Karpas-422 (cell line): Measurements from ENCODE around the gene NCKAP5. TPM values are rescaled to one million over a fixed set of nuclear protein-coding genes. Genes with fewer than 3 reads are reported as not detected.

Experiments used
- DNase-seq: peaks from one replicate; pipeline ENCODE4 v3.0.0-alpha.2; 2015
- H2AFZ ChIP-seq: fragments of 200-600 bp; sonication (generic); 2 replicates; pipeline ENCODE4 v1.6.1; 2014; ENCODE audit warnings: antibody characterized with exemption, low read length, mixed read lengths
- H3K27ac ChIP-seq: fragments of 200-600 bp; sonication (generic); 2 replicates; pipeline ENCODE4 v1.5.1; 2014; ENCODE audit warnings: mild to moderate bottlenecking, low read length, moderate library complexity
- H3K27me3 ChIP-seq: fragments of 200-600 bp; sonication (generic); 2 replicates; pipeline ENCODE4 v1.6.1; 2014; ENCODE audit warnings: low read length, mixed read lengths
- H3K36me3 ChIP-seq: fragments of 200-600 bp; sonication (generic); 2 replicates; pipeline ENCODE4 v1.6.1; 2014; ENCODE audit warnings: low read length, mixed read lengths; ENCODE audit not compliant: insufficient read depth
- H3K4me1 ChIP-seq: fragments of 200-600 bp; sonication (generic); 2 replicates; pipeline ENCODE4 v1.6.1; 2014; ENCODE audit warnings: mild to moderate bottlenecking, low read length, mixed read lengths
- H3K4me2 ChIP-seq: fragments of 200-600 bp; sonication (generic); 2 replicates; pipeline ENCODE4 v1.6.1; 2014; ENCODE audit warnings: low read length, low read depth, mild to moderate bottlenecking; ENCODE audit not compliant: poor library complexity, severe bottlenecking
- H3K4me3 ChIP-seq: fragments of 200-600 bp; sonication (generic); 2 replicates; pipeline ENCODE4 v1.5.1; 2014; ENCODE audit warnings: mild to moderate bottlenecking, antibody characterized with exemption, low read length, mixed read lengths
- H3K79me2 ChIP-seq: fragments of 200-600 bp; sonication (generic); 2 replicates; pipeline ENCODE4 v1.6.1; 2014; ENCODE audit warnings: mild to moderate bottlenecking, low read length, mixed read lengths
- H3K9ac ChIP-seq: fragments of 200-600 bp; sonication (generic); 2 replicates; pipeline ENCODE4 v1.6.0; 2014; ENCODE audit warnings: low read length
- H3K9me2 ChIP-seq: fragments of 200-600 bp; sonication (generic), shearing (Covaris generic); replicated peaks from 2 replicates; pipeline ENCODE4 v1.6.0; 2014; ENCODE audit warnings: mild to moderate bottlenecking, low read length, moderate library complexity; ENCODE audit not compliant: insufficient read depth
- H3K9me3 ChIP-seq: fragments of 300-700, 200-600 bp; sonication (generic); 2 replicates; pipeline ENCODE4 v1.6.1; 2014; ENCODE audit warnings: low read length, mixed read lengths
- H4K20me1 ChIP-seq: fragments of 200-600 bp; sonication (generic); 2 replicates; pipeline ENCODE4 v1.6.1; 2014; ENCODE audit warnings: mild to moderate bottlenecking, antibody characterized with exemption, low read length, low read depth; ENCODE audit not compliant: insufficient read depth
- total RNA-seq: library from RNA; depleted of rRNA; stranded (reverse); fragments of >200 nt; shearing (Covaris generic); gene quantifications from 2 replicates; pipeline ENCODE4 v1.2.3, GENCODE V29; 2014; ENCODE audit warnings: low replicate concordance

The NCKAP5 gene
- total RNA-seq, 1 experiment from 2014 or later, result not detected

DNA sequence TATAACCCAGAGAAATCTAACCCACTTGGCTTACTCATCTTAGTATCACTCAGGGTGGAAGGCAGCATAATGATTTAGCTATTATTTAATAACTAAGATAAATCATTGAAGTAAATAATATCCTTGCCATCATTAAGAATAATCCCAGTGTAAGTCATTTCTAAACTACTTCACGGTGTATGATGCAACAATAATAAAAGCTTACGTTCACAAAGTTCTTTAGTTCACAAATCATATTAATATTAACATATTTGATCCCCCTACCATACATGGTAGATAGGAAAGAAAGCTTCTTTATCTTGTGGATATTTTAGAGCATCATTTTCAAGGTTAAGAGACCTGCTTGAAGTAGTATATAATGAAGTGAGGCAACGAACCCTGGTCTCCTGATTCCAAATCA, 401.0 kb downstream of the NCKAP5 start:
- Histone ChIP-seq H3K9me2 (no peaks in the 10 kb centered on the region), H3K79me2 (no peaks in the 10 kb centered on the region), H3K36me3 (no peaks in the 10 kb centered on the region), H3K4me1 (no peaks in the 10 kb centered on the region), H3K9ac (no peak overlapping the region), H4K20me1 (no peaks in the 10 kb centered on the region), H3K27me3 (no peaks in the 10 kb centered on the region), H3K4me2 (no peak overlapping the region), H3K9me3 (no peaks in the 10 kb centered on the region), H3K4me3 (no peak overlapping the region), H3K27ac (no peak overlapping the region), H2AFZ (no peak overlapping the region)
- DNase-seq, result no peak

DNA sequence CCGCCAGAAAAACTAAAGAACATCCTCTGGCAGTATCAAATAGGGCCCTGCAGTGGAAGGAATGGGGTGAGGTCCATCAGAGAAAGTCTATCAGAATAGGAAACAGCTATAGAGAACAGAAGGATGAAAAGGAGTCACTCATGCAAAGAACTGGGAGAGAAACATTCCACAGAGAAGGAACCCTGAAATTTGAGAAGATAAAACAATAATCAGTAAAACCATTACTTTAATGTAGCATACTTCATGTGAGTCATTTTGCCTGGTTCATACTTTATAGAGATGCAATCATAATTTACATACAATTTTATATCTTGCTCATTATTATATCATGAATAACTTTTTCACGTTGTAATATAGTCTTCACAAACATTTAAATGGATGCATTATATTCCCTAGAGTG, 402.2 kb downstream of the NCKAP5 start:
- no peaks in the 10 kb centered on the region for H4K20me1 ChIP-seq
- no peak for DNase-seq
- H3K27me3 ChIP-seq, result no peaks in the 10 kb centered on the region
- H3K4me1 ChIP-seq, result no peaks in the 10 kb centered on the region
- H3K9ac ChIP-seq, result no peak overlapping the region
- no peak overlapping the region for H3K4me2 ChIP-seq
- H3K79me2 ChIP-seq, result no peaks in the 10 kb centered on the region
- no peak overlapping the region for H3K27ac ChIP-seq
- H3K36me3 ChIP-seq, result no peaks in the 10 kb centered on the region
- H3K9me2 ChIP-seq, result no peaks in the 10 kb centered on the region
- no peaks in the 10 kb centered on the region for H3K9me3 ChIP-seq
- no peak overlapping the region for H3K4me3 ChIP-seq
- H2AFZ ChIP-seq, result no peak overlapping the region

DNA sequence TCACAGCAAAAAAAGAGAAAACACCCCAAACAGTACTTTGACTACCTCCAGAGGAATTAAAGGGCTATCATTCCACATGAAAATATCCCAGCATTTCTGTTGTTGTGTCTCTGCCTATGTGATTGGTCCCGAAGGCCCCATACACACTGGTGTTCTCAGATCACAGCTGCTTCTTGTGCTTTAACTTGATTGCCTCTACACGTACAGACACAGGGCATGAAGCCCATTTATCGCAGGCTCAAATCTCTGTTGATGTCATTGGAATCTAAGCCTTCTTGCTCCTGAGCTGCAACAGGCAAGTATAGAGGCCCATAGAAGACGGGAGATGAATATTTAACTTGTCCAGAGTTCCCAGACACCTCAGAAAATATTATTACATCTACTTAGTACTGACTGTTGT, 405.2 kb downstream of the NCKAP5 start:
- no peak for DNase-seq
- H3K79me2 ChIP-seq, result no peaks in the 10 kb centered on the region

DNA sequence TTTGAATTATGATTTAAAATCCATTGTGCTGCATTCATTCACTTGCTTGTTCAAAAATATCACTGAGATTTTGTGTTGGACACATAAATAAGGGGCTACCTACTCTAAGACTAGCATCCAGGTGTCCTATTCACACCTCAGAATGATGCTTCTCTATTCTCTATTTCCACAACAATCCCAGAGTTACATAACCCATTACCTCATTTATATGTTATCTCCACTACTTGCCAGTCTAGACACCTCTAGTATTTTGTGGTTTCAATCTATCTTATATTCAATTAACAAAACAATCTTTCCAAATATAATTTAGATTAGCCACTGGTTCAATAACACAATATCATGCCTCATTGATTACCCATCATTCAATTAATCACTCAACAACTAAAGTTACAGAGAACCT, 409.8 kb downstream of the NCKAP5 start:
- Histone ChIP-seq H3K36me3 (no peaks in the 10 kb centered on the region), H3K4me3 (no peak overlapping the region), H4K20me1 (no peaks in the 10 kb centered on the region), H3K27ac (no peak overlapping the region), H3K9me2 (no peaks in the 10 kb centered on the region), H3K4me2 (no peak overlapping the region), H3K9me3 (no peaks in the 10 kb centered on the region), H3K79me2 (no peaks in the 10 kb centered on the region), H3K4me1 (no peaks in the 10 kb centered on the region), H3K27me3 (0 out of 2 replicates have a peak, but pooled peaks cover 2% of the 10 kb centered on the region), H2AFZ (no peak overlapping the region), H3K9ac (no peak overlapping the region)
- DNase-seq, result no peak

More for the DNA sequence above, 405.2 kb downstream of the NCKAP5 start:
- Histone ChIP-seq H2AFZ (no peak overlapping the region), H3K9me3 (no peaks in the 10 kb centered on the region), H3K27ac (no peak overlapping the region), H3K9me2 (no peaks in the 10 kb centered on the region), H3K4me2 (no peak overlapping the region), H3K27me3 (0 out of 2 replicates have a peak, but pooled peaks cover 2% of the 10 kb centered on the region), H3K9ac (no peak overlapping the region), H3K36me3 (no peaks in the 10 kb centered on the region), H4K20me1 (no peaks in the 10 kb centered on the region), H3K4me1 (no peaks in the 10 kb centered on the region), H3K4me3 (no peak overlapping the region)

DNA sequence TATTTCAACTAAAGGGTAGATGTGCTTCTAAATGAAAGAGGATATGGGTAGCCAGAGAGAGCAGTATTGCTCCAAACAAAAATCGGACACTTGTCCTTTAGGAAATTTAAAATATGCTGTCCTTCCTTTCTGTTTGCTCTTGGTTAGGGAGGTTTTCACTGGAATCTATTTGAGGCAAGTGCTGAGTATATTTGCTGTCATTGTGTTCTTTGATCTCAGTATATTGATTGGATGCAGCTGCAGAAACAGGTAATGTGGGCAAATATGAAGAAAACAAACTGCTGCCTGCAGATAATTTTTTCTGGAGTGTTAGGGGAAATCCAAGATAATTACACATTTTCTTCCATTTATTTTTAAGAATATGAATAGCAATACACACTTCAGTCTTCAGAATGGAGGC, 410.2 kb downstream of the NCKAP5 start:
- Histone ChIP-seq H3K9me3 (no peaks in the 10 kb centered on the region), H3K4me2 (no peak overlapping the region), H3K79me2 (no peaks in the 10 kb centered on the region), H3K36me3 (no peaks in the 10 kb centered on the region), H3K27ac (no peak overlapping the region), H2AFZ (no peak overlapping the region), H3K9ac (no peak overlapping the region), H4K20me1 (no peaks in the 10 kb centered on the region), H3K4me1 (no peaks in the 10 kb centered on the region), H3K4me3 (no peak overlapping the region), H3K27me3 (0 out of 2 replicates have a peak, but pooled peaks cover 2% of the 10 kb centered on the region), H3K9me2 (no peaks in the 10 kb centered on the region)
- no peak for DNase-seq

DNA sequence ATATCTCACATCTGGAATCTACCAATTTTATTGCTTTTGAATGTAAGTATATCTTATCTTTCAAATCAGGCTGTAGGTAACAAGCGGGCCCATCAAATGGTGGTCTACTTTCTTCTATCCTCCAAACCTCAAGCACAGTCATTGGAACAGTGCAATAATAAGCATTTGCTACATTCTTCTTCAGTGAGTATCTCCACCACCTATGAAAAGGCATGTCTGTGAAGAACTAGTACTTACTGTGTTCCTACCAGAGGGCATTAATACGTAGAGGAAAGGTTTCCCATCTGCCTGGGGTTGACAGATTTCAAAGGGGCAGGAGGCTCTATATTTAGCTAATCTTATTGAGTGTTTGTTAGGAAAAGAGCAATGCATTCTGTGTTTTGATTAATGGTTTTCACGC, 411.1 kb downstream of the NCKAP5 start:
- Histone ChIP-seq H3K9me2 (no peaks in the 10 kb centered on the region), H4K20me1 (no peaks in the 10 kb centered on the region), H3K27ac (no peak overlapping the region), H3K27me3 (0 out of 2 replicates have a peak, but pooled peaks cover 2% of the 10 kb centered on the region), H2AFZ (no peak overlapping the region), H3K4me3 (no peak overlapping the region), H3K4me2 (no peak overlapping the region), H3K4me1 (no peaks in the 10 kb centered on the region), H3K36me3 (no peaks in the 10 kb centered on the region), H3K9me3 (no peaks in the 10 kb centered on the region), H3K9ac (no peak overlapping the region), H3K79me2 (no peaks in the 10 kb centered on the region)
- DNase-seq, result no peak

DNA sequence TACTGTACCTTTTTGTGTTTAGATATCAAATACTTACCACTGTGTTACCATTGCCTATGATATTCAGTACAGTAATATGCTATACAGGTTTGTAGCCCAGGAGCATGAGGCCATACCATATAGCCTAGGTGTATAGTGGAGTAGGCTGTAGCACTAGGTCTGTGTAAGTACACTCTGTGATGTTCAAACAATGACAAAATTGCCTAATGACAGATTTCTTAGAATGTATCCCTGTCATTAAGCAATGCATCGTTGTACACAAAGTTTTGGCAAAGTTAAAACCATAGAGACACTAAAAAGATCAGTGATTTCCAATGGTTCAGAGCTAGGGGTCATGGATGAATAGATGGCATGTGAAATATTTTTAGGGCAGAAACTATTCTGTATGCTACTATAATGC, 415.5 kb downstream of the NCKAP5 start:
- no peak overlapping the region for H3K4me2 ChIP-seq
- H3K79me2 ChIP-seq, result no peaks in the 10 kb centered on the region
- no peaks in the 10 kb centered on the region for H3K9me2 ChIP-seq
- no peak overlapping the region for H3K4me3 ChIP-seq
- H3K36me3 ChIP-seq, result no peaks in the 10 kb centered on the region
- H4K20me1 ChIP-seq, result no peaks in the 10 kb centered on the region
- H3K4me1 ChIP-seq, result no peaks in the 10 kb centered on the region
- no peak overlapping the region for H3K27ac ChIP-seq
- no peaks in the 10 kb centered on the region for H3K27me3 ChIP-seq
- H2AFZ ChIP-seq, result no peak overlapping the region
- no peak for DNase-seq
- no peaks in the 10 kb centered on the region for H3K9me3 ChIP-seq
- H3K9ac ChIP-seq, result no peak overlapping the region

DNA sequence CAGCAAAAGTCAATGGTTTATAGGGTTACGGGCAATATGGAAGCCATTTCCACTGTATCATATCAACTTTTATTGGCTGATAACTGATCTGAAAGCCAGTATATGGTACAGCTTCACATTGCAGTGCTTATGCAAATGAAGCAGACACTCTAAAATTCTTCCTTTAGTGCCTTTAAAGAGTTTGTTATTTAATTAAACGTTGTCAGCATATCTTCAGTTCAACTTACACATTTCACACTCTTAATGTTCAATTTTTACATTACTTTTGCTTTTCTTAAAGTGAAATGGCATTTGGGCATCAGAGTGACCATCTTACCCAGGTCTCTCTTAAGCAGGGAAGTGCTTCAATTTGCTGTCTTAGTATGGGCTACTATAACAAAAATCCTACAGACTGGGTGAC, 420.1 kb downstream of the NCKAP5 start:
- Histone ChIP-seq H3K36me3 (no peaks in the 10 kb centered on the region), H3K27ac (no peak overlapping the region), H3K79me2 (no peaks in the 10 kb centered on the region), H3K27me3 (no peaks in the 10 kb centered on the region), H3K4me1 (no peaks in the 10 kb centered on the region), H4K20me1 (no peaks in the 10 kb centered on the region), H3K9me3 (no peaks in the 10 kb centered on the region), H3K4me3 (no peak overlapping the region), H3K4me2 (no peak overlapping the region), H3K9ac (no peak overlapping the region), H2AFZ (no peak overlapping the region), H3K9me2 (no peaks in the 10 kb centered on the region)
- DNase-seq, result no peak

DNA sequence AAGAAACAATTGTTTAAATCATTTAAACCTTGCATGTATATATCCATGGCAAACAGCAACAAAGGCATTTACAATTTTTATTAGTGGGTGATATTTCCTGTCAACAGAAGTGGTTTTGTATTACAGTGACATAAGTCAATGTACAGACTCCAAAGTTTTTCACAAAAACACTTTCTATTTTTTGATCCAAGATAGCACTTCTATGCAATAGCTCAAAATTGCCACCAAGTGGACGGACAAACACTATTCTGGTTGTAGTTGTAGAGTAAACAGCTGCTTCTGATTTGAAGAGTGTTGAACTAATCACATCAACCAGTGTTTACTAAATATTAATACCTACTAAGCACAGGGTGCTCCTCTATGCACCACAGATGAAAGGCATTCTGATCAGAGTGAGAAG, 421.4 kb downstream of the NCKAP5 start:
- H3K4me3 ChIP-seq, result no peak overlapping the region
- H4K20me1 ChIP-seq, result no peaks in the 10 kb centered on the region
- no peaks in the 10 kb centered on the region for H3K79me2 ChIP-seq
- H2AFZ ChIP-seq, result no peak overlapping the region
- H3K9ac ChIP-seq, result no peak overlapping the region
- H3K27me3 ChIP-seq, result no peaks in the 10 kb centered on the region
- no peaks in the 10 kb centered on the region for H3K36me3 ChIP-seq
- no peak for DNase-seq
- no peak overlapping the region for H3K27ac ChIP-seq
- no peaks in the 10 kb centered on the region for H3K9me2 ChIP-seq
- H3K9me3 ChIP-seq, result no peaks in the 10 kb centered on the region
- H3K4me1 ChIP-seq, result no peaks in the 10 kb centered on the region
- H3K4me2 ChIP-seq, result no peak overlapping the region
